HG02970 (cell line): Measurements from ENCODE around the gene INTS2.
A peak's percentile ranks its signal among the peaks of the same experiment; 100 is the strongest.
"Not testable (repeated sequence)": the region's sequence is repeated elsewhere in the genome, so short reads cannot be mapped to it uniquely, and the experiment has no call there.

Experiments
- ATAC-seq: cut with Tn5 transposase; IDR thresholded peaks from one replicate; pipeline ENCODE4 v1.9.1; 2021; ENCODE audit warnings: mild to moderate bottlenecking, moderate library complexity, moderate number of reproducible peaks; ENCODE audit not compliant: unreplicated experiment, low FRiP score

Gene INTS2, protein sequence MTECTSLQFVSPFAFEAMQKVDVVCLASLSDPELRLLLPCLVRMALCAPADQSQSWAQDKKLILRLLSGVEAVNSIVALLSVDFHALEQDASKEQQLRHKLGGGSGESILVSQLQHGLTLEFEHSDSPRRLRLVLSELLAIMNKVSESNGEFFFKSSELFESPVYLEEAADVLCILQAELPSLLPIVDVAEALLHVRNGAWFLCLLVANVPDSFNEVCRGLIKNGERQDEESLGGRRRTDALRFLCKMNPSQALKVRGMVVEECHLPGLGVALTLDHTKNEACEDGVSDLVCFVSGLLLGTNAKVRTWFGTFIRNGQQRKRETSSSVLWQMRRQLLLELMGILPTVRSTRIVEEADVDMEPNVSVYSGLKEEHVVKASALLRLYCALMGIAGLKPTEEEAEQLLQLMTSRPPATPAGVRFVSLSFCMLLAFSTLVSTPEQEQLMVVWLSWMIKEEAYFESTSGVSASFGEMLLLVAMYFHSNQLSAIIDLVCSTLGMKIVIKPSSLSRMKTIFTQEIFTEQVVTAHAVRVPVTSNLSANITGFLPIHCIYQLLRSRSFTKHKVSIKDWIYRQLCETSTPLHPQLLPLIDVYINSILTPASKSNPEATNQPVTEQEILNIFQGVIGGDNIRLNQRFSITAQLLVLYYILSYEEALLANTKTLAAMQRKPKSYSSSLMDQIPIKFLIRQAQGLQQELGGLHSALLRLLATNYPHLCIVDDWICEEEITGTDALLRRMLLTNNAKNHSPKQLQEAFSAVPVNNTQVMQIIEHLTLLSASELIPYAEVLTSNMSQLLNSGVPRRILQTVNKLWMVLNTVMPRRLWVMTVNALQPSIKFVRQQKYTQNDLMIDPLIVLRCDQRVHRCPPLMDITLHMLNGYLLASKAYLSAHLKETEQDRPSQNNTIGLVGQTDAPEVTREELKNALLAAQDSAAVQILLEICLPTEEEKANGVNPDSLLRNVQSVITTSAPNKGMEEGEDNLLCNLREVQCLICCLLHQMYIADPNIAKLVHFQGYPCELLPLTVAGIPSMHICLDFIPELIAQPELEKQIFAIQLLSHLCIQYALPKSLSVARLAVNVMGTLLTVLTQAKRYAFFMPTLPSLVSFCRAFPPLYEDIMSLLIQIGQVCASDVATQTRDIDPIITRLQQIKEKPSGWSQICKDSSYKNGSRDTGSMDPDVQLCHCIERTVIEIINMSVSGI

GRCh38 chr17:61927208-61928100, at the start of gene INTS2:
Gene INTS2, minus strand, starts transcription at chr17:61927982. Its CDS starts 1,338 bp downstream, at chr17:61926644.
- peak; percentile 66 for ATAC-seq

DNA sequence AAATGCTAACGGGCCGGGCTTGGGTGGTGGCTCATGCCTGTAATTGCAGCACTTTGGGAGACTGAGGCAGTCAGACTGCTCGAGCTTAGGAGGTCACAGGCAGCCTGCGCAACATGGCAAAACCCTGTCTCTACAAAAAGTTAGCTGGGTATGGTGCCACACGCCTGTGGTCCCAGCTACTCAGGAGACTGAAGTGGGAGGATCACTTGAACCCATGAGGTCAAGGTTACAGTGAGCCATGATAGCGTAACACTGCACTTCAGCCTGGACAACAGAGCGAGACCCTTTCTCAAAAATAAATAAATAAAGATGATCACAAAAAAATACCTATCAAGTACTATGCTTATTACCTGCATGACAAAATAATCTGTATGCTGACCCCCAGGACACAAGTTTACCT, 46.3 kb upstream of the INTS2 start:
- no peak for ATAC-seq

DNA sequence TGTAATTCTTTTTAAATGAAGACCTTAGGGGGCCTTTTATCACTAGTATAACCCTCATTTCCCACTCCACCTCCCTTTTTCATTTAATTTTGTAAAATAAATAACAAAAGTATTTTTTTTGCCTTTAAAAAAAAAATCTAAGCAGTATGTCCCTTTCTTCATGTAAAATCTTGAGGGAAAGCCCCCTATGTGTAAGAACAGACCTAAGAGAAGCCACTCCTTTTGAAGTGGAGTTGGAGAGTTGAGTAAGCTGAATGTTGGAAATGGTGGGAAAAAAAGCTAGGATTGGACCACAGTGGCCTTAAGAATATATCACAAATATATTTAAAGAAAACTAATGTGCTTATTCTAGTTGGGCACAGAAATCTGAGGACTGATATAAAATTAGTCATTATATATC, 44.5 kb upstream of the INTS2 start:
- ATAC-seq, result no peak

DNA sequence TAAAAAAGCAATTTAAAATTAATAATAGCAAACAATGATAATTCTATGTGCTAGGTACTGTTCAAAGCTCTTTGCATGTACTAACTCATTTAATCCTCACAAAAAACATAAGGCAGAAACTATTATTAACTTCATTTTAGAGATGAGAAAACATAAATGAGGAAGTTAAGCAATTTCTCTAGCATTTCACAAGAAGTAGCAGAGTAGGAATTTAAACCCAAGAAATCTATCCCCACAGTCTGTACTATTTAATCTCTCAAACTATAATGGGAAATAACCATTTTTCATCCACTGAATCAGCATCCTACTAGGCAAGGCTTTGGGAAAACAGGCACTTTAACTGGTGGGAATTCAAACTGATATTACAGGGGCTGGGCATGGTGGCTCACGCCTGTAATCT, 42.2 kb upstream of the INTS2 start:
- no peak for ATAC-seq

- no peak for ATAC-seq
Measured at GRCh38 chr17:61968757-61969156, 41.0 kb upstream of the INTS2 start.

DNA sequence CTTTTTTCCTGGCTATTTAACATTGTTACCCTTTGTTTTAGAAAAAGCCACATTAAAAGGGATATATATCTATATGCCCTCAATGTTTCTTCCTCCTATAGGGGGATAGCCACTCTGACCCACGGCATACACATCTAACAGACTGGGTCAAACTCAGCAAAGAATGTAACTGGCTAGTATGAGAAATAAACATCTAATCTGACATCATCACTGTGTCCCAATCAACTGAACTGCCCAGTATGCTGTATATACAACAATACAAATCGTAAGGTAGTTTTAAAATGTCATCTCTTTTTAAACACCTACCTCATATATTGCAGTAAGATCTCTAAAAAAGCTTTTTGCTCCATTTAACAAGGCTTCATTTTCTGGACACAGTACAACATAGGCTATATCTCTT, 39.9 kb upstream of the INTS2 start:
- no peak for ATAC-seq

DNA sequence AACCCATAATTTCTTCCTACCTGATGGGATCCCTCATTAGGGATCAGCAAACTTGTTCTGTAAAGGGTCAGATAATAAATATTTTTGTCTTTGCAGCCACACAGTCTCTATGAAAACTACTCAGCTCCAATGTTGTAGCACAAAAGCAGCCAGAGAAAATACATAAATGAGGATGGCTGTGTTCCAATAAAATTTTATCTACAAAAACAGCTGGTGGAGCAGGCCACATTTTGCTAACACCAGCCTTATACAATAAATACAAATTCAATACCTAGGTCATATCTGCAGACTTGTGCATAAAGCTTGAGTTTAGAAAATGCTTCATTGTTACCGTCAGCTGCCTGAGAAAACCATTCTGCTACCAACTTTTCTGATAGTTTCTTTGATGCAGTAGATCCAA, 38.4 kb upstream of the INTS2 start:
- ATAC-seq, result no peak

- no peak for ATAC-seq
Measured at GRCh38 chr17:61955619-61956018, 27.8 kb upstream of the INTS2 start.

DNA sequence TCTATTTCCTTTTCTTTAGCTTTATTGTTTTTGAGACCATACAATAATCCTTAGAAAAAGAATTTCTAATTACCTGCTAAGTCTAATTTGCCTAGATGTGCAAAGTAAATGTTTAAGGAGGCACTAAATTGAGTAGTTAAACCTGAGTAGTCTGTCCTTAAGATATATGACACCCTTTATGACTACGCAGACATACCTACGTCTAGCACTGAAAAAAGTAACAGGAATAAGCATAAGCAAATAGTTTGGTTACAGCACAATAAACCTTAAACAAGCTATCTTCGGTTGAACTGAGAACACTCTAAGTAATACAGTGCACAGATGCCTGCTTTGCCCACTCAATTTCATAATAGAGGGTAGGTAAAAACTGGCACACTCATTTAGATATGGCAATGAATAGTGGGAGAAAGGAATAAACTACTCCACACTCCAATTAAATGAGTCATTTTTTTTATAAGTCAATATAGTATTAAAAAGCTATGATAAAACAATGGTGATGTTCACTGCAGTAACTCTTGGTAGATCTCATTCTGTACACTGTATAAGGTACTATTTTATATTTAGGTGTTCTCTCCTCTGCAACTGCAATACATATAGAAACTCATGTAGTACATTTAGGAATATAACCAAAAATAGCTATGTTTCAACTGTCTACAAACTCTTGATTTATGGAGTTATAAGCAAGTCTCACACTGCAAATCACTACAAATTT, 19.7 kb upstream of the INTS2 start:
- ATAC-seq, result no peak

- no peak for ATAC-seq
Measured at GRCh38 chr17:61946359-61946758, 18.6 kb upstream of the INTS2 start.

DNA sequence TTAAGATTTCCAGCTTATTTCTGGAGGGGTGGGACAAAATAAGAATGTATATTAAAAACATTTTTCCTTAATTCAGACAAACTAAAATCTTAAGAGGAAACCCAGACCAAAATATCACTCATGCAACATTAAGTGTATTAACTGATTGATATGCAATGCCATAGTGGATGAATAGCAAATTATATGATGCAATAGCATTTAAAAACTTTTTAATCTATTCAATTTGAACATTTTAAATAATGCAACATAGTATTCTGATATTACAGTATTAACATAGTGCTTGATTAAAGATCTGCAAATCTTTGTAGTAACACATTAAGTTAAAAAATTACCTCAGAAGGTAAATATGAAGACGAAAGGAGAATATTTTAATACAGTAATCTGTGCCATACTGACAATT, 15.3 kb upstream of the INTS2 start:
- no peak for ATAC-seq

GRCh38 chr17:61942085-61942484, 14.3 kb upstream of the INTS2 start:
- ATAC-seq, result no peak

DNA sequence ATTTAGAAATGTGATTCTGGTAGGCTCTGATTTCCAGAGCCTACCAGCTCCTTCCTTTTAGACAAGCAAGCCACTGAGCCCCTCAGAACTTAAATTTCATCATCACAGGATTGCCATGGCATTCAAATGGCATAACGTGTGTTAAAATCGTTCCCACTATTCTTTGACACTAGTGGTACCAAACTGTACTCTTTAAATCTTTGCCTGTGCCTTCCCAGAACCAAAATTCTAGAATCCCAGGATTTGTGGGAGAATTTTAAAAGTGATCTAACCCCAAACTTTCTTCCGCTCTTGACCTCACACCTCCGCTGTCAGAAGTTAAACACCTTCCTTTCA, 287 bp upstream of the INTS2 start:
- no peak for ATAC-seq

GRCh38 chr17:61926826-61927207, 965 bp downstream of the INTS2 start:
- ATAC-seq, result no peak

GRCh38 chr17:61915162-61915561, 12.6 kb downstream of the INTS2 start:
- not testable (repeated sequence) for ATAC-seq

- no peak for ATAC-seq
Measured at GRCh38 chr17:61908292-61909037, 19.3 kb downstream of the INTS2 start.

DNA sequence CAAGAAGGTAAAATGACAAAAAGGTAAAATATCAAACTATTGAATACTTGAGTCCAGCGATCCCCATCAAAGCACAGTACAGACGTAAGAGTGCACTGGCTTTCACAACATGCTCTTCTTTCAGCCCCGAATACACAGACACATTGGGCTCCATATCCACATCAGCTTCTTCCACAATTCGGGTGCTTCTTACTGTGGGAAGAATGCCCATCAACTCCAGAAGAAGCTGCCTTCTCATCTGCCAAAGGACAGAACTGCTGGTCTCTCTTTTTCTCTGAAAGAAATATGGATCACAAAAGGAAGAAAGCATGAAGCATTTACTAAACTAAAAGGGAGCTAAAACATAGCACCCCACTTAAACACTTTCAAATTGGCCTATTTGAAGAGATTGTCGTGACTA, 20.4 kb downstream of the INTS2 start:
- ATAC-seq, result no peak

DNA sequence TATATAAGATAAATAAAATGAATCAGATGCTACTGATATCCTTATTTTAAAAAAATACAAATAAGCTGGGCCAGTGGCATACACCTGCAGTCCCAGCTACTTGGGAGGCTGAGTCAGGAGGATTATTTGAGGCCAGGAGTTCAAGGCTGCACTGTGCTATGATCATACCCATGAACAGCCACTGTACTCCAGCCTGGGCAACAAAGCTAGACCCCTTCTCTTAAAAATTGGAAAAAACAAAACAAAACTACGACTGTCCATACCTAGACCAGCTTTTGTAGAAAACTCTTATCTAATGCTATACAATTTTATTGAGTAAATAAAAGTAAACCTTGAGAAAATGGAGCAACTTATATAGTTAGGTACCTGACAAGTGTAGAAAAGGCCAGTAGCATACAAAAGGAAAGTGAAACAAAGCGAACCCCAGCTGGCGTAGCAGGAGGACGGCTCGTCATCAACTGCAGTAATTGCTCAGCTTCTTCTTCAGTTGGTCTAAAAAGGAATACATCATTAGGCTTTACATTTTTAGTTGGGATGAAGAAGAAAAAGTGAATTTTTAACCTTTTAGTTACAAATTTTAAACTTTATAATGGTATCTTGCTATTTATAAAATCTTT, 23.6 kb downstream of the INTS2 start:
- peak; percentile 62 for ATAC-seq
